ENCODE measurements around the gene AOPEP.

GRCh38 chr9:94872083-94872833 lies 145.8 kb downstream of the AOPEP start:
- TF ChIP-seq PBX3 (IDR thresholded peaks at IDR 0.05), result no peak
- no peak for TF ChIP-seq CTCF (IDR thresholded peaks at IDR 0.05)
- no peak for TF ChIP-seq NFIC (IDR thresholded peaks at IDR 0.05; ENCODE audit: borderline replicate concordance)
- no peak for TF ChIP-seq FOXM1 (IDR thresholded peaks at IDR 0.05; ENCODE audit: low read depth)
- TF ChIP-seq TCF12 (IDR thresholded peaks at IDR 0.05), result no peak
- TF ChIP-seq RCOR1 (IDR thresholded peaks at IDR 0.05; ENCODE audit: low read length), result no peak
- no peak for TF ChIP-seq EP300 (IDR thresholded peaks at IDR 0.05; ENCODE audit: borderline replicate concordance in 1 of 2, low read depth in 1 of 2, low read length in 1 of 2)
- no peak for TF ChIP-seq GABPA (IDR thresholded peaks at IDR 0.05; ENCODE audit: low read depth)
